Kidney glomerular epithelial cell (primary cell): ENCODE results near the gene RPLP1.
A peak's percentile ranks its signal among the peaks of the same experiment; 100 is the strongest.

Source experiments
- DNase-seq: peaks from one replicate; lab custom pipeline; 2025; lab: John Stamatoyannopoulos, UW

RPLP1 gene

DNA sequence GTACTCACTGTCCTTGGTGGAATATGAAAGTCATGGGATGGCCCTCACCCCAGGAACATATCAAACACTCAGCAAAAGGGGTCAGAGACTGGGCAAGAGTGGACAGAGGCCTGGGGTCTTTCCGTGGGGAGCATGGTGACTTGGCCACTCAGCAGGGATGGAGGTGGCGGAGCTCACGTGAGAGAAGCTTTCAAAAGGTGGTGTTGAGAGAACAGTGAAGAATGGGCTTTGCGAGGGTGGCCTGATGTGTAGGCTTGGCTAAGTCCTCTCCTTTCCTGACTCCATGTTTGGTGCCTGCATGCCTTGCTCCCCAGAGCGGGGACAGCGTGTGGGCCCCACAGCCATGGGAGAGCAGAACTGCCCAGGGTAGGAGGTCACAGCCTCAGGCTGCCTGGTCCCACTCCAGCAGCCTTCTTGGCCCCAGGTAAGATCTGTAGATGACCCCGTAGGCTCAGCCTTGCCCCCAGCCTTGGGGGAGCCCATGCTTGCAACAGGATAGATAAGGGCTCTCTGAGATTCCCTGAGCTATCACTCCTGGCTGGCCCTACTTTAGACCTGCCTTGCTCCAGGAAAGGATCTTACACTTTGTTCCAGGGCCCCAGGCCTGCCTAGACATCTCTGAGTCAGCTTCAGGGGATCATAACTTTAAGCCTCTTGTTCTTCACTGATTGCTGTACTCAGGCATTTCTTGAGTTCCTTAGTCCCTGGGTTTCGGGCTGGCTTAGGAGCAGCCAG, 17.0 kb downstream of the RPLP1 start:
- no peak for DNase-seq

DNA sequence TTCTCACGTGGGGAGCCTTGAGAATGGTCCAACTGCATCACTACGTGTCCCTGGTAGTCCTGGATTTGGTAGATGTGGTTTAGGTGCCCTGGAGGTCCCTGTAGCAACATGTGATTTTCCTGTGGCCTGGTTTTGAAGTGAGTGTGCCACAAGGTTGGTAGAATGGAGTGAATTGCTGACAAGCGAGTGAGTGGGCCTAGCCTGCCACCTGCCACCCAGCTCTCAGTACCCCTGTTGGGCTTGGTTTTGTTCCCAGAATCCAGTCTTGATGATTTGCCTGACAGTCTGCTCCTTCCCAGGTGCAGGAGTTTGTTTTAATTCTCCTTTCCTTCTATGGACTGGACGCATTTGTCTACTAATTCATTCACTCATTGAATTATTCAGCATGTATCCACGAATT, 19.4 kb downstream of the RPLP1 start:
- DNase-seq = no peak

DNA sequence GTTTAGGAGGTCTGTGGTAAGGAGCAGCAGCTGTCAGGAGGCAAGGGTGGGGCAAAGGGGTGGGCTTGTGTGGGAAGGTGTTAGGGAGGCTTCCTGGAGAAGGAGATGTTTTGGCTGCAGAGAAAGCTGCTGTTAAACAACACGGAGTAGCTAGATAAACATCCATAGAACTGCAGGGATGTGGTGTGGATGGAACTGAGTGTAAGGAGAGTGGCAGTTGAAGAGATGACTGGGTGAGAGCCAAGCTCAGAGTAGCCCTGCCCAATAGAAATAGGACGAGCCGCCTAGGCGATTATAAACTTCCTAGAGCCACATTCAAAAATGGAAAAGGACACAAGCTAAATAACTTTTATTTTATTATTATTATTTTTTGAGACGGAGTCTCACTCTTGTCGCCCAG, 19.9 kb downstream of the RPLP1 start:
- DNase-seq = no peak

DNA sequence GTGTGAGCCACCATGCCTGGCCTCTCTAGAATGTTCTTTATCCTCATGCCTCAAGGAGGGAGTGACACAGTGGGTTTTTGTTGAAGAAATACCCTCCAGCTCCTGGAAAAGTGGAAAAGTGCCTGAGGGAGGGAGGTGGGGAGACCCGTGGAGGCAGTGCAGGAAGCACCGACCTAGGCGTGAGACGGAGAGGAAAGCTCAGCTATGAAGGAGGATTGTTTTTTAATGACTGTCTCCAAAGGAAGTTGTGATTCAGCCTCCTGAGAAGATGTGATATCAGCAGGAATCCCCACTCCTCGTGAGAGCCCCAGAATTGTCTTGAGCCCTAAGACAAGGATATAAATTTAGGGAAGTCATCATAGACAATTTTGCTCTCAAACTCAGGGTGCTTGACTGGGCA, 21.7 kb downstream of the RPLP1 start:
- DNase-seq = peak; percentile 21

DNA sequence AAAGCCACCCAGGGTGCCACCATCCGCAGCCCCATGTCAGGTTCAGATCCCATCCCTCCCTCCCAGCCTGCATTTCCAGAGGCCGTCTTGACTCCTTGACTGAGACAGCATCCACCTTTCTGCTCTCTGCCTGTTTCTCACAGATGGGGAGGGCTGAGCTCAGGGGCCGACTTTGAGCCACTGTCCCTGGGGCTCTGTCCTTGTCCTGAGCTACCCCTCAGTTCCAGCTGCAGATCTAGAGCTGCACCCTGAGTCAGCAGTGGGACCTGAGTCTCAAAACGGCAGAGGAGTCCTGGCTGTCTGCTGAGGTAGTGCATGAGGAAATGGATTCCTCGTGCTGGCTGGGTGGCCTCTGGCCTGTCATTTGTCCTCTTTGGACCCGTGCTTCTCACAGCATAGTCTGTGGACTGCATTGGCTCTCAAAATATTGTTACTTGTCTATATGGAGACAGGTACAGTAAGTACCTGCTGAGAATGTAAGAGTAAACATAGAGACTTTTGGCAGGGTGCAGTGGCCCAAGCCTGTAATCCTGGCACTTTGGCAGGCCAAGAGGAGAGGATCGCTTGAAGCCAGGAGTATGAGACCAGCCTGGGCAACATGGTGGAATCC, 22.3 kb downstream of the RPLP1 start:
- DNase-seq = no peak

DNA sequence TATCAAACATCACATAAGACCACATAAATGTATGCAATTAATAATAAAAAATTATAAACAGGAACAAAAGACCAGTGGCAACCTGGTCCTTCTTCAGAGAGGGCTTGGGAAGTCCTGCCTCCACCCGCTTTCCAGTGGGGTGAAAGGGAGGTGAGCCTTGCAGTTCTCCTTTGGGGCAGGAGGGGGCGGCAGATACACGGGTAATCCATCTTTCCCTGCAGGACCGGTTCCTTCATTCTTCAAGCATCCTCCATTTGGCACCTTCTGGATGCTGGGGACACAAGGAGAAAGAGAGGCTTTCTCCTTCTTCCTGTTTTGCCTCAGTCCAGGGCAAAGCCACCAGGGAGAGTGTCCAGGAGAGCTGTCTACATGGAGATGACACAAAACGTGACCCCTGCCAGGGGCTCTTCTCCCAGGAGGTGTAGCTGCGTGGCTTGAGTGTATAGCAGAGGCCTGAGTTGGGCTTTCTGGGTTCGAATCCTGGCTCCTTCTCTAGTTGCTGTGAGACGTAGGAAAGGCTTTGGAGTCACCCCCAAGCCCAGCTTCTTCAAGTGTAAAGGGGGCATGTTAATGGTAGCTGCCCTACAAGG, 23.2 kb downstream of the RPLP1 start:
- DNase-seq = peak; percentile 49

DNA sequence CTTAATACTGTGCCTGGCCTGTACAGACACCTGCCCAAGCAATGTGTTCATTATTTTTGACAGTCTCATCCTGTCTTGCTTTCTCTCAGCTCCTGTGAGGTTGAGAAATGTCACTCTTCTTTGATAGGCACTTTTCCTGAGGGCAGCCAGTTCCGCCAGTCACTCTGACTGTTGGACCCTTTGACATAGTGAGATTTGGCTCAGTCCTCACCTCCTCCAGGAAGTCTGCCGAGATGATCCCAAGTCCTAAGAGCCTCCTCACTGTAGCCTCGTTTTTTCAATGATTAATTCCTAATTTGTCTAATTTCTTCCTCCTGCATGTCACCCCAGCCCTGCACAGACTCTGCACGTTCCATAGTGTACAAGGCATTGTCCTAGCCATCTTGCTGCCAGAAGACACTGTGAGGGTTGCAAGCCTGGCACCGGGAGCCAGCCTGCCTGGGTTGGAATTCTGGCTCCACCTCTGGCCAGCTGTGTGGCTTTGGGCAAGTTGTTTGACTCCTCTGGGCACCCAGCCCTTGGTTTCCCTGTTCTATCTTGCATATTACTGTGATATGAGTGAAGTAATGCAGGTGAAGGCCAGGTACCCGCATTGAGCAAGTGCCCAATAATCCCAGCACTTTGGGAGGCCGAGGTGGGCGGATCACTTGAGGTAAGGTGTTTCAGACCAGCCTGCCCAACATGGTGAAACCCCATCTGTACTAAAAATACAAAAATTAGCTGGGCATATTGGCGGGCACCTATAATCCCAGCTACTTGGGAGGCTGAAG, 24.3 kb downstream of the RPLP1 start:
- no peak for DNase-seq

DNA sequence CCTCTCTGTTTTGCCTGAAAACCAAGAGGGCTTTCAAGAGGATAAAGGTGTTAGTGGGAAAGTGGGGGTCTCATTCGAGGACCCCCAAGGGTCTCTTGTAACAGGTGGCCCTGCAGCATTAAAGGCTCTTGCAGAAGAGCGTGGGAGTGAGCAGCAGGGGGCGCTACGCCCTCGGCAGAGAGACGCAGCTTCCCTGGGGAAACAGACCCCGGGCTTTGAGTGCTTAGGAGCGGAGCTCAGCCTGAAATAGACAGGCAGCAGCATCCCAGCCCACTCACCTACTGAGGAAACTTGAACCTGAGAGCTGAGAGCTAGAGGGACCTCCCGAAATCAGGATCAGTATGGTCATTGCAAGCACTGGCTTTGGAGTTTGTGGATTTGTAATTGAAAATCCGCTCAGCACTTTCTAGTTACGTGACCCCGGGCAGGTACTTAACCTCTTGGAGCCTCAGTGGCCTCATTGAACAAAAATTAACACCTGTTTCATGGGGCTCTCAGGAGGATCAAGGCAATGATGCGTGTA, 25.7 kb downstream of the RPLP1 start:
- DNase-seq = peak; percentile 47

DNA sequence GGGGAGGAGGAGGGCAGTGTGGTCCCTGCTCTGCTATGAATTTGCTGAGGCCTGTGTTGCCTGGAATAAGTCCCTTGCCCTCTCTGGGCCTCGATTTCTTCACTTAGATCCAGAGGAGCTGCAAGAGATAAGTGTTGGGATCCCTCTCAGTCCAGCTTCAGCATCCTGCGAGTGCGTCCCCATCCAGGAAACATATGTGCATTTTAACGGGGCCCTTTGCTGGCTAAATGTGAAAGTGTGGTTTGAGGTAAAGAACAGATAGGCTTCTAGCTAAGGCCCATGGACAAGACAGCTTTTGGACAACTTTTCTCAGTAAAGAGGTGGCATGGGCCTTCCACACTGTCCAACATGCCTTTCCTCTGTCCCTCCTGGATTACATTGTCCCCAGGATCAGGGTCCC, 26.5 kb downstream of the RPLP1 start:
- no peak for DNase-seq

DNA sequence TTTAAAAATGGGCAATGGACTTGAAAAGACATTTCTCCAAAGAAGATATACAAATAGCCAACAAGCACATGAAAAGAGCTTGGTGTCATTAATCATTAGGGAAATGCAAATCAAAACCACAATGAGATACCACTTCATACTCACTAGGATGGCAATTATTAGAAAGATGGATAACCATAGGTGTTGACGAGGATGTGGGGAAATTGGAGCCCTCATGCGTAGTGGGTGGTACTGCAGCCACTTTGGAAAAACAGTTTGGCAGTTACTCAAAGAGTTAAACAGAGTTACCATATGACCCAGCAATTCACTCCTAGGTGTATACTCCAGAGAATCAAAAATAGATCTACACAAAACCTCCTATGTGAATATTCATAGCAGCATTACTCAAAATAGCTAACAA, 27.4 kb downstream of the RPLP1 start:
- DNase-seq = no peak

DNA sequence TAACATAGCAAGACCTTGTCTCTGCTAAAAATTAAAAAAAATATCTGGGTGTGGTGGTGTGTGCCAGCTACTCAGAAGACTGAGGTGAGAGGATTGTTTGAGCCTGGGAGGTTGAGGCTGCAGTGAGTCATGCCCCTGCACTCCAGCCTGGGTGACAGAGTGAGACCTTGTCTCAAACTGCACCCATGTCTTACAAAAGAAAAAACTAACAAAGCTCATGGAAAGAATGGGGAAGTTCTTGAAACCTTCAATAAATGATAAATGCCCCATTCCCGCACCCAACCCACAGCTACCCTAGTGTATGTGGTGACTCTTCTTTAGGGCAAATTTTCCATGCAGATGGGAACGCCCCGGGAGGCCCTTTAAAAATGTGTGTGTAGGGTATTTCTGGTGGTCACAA, 28.3 kb downstream of the RPLP1 start:
- no peak for DNase-seq

DNA sequence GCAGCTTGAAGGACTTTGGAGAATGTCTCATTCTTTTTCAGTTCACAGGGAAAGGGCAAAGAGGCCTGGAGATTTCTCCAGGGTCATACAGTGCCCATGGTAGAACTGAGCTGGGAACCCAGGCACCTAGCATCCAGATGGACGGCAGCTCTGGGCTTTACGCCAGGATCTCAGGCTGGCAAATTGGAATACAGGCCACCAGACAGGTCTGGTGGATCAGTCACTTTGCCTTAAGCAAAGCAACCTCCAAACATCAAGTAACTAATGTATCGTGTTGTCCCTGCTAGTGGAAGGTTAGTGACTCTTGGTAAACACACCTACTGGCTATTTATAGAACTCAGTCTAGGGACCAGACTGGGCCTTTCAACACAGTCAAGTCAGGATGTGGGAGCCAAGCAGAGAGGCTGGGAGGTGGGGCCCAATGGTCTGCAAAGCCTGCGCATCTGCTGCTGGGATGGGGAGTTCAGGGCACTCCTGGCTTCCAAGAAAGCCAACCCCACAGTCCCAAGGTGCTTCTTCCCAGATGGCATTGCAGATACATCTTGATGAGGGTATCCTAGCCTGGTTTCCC, 30.2 kb downstream of the RPLP1 start:
- DNase-seq = no peak

DNA sequence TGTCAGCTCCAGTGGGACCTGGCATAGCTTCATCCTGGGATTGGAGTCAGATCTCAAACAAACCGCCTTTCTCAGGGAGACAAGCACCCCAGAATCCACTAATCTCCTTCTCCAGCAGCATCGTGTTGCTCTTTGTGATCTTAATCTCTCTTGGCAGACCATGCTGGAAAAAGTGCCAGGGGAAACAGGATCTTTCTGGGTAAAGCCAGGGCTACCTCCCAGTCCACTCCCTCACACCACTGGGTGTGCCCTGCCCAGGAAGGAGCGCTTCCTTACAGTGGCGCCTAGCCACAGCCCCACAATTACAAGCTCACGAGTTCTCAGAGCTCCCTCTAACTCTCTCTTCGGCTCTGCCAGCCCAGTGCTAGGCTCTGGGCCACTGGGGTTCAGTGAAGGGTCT, 32.2 kb downstream of the RPLP1 start:
- no peak for DNase-seq

DNA sequence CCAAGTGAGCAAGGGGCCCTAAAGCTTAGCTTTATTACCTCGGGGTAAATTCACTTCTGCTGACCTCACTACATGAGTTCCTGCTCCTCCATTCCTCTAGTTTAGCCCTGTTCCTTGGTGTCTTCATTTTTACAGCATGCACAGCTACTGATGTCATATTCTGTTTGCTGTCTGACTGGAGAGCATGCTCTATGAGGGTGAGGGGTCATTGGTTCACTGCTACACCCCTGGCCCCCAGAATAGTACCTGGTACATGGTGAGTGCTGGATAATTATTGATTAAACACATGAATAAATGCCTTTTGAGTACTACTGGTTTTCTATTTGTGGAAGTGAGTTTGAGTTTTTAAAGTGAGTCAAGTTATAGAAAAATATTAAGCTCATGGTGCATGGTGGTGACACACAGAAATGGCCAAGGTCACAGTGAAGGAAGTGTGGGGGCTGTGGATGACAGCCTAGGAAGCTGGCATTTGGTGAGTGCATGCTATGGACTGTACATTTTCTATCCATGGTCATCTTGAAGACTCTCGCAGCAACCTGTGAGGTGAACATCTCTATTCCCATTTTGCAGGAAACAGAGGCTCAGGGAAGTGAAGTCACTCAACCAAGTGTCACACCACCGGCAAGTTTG, 34.0 kb downstream of the RPLP1 start:
- no peak for DNase-seq

DNA sequence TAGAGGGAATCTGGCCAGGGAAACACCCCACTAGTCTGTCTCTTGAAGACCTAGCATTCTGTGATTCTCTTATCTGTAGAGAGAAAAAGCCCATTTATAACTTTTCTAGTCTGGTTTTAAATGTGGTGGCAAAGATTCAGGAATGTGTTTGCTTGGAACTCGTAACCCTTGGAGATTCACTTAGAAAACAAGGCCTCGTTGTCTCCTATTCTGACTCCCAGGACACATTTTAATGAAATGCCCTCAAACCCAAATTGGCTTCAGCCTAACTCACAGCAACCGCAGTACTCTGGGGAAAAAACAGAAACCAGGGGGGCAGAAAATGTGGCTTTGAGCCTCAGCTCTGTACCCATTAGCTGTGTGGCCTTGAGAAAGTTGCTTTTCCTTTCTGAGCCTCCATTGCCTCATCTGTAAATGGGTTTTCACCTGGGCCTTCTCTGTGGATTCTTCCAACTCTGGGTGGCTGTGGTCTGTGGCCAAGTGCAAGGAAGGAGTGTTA, 36.5 kb downstream of the RPLP1 start:
- DNase-seq = no peak

DNA sequence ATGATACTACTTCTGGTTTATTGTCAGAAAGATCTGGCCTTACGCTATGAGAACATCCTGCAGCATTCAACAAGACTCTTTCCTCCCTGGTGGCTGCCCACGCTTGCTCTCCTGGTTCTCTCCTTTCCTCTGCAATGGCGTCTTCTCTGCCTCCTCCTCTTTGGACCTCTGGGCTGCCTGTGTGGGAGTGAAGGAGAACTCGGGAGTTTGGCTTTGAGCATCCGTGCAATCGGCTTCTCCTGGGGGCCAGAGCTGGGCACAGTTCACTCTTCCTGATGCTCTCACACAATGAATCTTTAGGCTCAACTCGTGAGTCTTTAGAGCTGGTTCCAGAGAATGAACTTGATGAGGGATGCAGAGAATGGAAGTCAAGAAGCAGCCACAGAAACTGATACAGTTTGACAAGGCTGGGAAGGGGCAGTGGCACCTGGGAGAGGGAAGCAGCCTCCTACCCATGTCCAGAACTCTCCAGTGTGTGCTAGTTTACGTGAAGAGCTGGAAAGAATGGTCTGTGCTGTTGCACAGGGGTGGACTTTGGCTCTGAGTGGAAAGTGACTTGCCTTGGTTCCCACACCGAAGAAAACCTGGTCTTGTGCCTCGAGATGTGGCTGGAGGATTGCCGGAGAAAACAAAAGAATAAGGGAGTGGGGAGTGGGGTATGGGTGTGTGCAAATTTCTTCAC, 37.9 kb downstream of the RPLP1 start:
- no peak for DNase-seq

DNA sequence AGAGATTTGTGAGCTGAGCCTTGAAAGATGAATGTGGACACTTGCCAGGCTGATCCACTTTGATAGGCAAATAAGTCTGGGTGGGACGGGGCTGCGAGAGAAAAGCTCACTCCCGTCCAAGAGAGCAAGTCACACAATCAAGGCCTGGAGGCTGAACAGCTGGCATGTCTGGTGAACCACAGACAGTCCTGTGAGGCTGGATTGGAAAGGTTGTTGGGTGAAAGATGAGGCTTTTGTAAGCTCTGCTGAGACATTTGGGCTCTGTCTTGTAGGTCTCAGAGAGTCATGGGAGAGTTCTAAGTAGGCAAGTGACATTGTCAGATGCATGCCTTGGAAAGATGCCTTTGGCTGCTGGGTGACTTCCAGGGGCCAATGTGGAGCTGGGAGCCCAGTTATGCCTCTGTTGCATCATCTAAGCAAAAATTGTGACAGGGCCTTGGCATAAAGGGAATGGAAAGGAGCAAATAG, 38.5 kb downstream of the RPLP1 start:
- no peak for DNase-seq

DNA sequence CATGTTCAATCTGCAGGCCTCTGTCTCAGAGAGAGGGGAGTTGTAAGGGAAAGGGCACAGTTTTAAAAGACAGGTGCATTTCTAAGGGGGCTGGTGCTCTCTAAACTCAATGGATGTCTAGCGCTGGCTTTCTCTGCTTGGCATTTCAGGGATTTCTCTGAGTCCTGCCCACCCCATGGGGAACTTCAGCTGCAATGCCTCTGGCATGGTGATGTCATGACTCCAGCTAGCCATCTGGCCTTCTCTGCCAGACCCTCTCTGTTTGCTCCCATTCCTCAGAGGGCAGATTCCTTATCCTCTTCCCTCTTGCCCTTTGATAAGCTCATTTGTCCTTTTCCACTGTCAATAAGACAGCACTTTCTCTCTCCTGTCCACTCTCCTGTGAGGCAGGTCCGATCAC, 40.8 kb downstream of the RPLP1 start:
- no peak for DNase-seq

DNA sequence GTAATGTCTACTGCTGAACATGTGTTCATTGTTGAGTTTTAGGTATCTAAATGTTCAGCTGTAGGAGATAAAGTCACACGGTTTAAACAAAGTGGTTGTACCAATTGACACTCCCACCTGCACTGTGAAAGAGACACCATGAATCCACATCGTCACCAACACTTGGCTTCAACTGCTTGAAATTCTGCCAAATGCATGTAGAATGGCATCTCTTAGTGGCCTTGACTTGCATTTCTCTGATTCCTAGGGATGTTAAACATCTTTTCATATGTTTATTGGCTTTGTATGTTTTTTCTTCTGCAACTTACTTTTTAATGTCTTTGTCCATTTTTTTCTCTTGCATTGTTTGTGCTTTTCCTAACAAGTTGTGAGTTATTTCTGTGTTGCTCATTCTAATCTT, 43.4 kb downstream of the RPLP1 start:
- no peak for DNase-seq

DNA sequence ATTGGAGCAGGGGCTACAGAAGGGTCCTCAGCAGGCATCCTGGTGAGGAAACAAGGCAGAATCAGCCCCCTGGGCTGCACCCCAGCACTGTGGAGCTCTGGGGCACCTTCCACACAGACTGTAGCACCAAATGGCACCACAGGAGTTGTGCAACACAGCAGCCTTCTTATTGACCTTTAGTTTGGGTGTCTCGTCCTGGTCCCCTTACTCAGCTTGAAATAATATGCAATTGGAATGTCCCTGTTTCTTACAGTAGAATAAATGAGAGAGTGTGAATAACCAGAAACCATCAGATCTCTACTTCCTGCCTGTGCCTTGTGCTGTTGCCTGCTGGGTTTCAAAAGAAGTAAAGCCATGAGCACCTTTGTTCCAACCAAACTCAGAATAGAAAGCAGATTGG, 44.5 kb downstream of the RPLP1 start:
- no peak for DNase-seq

DNA sequence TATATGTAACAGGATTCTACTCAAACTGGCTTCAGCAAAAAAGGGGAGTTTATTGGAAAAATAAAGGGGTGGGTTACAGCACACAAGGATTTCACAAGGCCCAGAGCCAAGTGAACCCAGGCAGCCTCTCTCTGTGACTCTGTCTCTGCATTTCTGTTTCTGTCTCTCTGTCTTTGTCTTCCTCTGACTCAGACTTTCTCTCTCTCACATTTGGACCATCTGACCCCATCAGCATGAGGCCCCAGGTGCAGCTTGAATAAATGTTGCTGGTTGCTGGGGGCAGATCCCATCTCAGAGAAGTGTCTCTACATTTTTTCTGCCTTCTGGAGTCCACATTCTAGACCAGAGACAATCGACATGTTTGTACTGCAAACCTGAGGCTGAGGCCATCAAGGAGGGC, 45.0 kb downstream of the RPLP1 start:
- DNase-seq = no peak
